WTC11 (cell line): ENCODE results near the gene TRIP12. TPM values are rescaled to one million over a fixed set of nuclear protein-coding genes. Genes with fewer than 3 reads are reported as not detected.

ENCODE experiments used
- ATAC-seq: fragments of 200-7000 bp; cut with Tn5 transposase; 2 replicates; pipeline ENCODE4 v1.10.0; 2021; ENCODE audit warnings: mild to moderate bottlenecking, moderate library complexity
- CTCF ChIA-PET: fragments of 300-600 bp; sonication (Branson Sonifier 250); formaldehyde crosslinking; loops from one replicate; lab custom pipeline; 2021; ENCODE audit warnings: antibody characterized with exemption; lab: Charles Lee
- POLR2A ChIA-PET: fragments of 350-600 bp; sonication (Branson Sonifier 250); formaldehyde crosslinking; loops from one replicate; lab custom pipeline; 2021; ENCODE audit warnings: antibody characterized with exemption; lab: Charles Lee
- DNase-seq: peaks from one replicate; pipeline ENCODE4 v3.0.0; 2021; ENCODE audit warnings: low spot score
- H3K27ac Mint-ChIP-seq: 2 replicates; pipeline ENCODE4 v1.8.0; 2021; ENCODE audit warnings: mixed read lengths
- H3K27me3 Mint-ChIP-seq: 2 replicates; pipeline ENCODE4 v1.8.0; 2021; ENCODE audit warnings: low read depth, mild to moderate bottlenecking, moderate library complexity, mixed read lengths
- H3K36me3 Mint-ChIP-seq: 2 replicates; pipeline ENCODE4 v1.8.0; 2021; ENCODE audit warnings: mixed read lengths
- H3K4me1 Mint-ChIP-seq: 2 replicates; pipeline ENCODE4 v1.8.0; 2022; ENCODE audit warnings: mixed read lengths
- H3K4me3 Mint-ChIP-seq: 2 replicates; pipeline ENCODE4 v1.8.0; 2021; ENCODE audit warnings: mild to moderate bottlenecking, moderate library complexity, mixed read lengths
- H3K9me3 Mint-ChIP-seq: 2 replicates; pipeline ENCODE4 v1.8.0; 2021; ENCODE audit warnings: mixed read lengths
- AR ChIP-seq: fragments of 250-450 bp; sonication (Bioruptor Pico); IDR thresholded peaks from 2 replicates; pipeline ENCODE4 v1.9.0; 2021; ENCODE audit warnings: mild to moderate bottlenecking
- CREB1 ChIP-seq: sonication (generic); formaldehyde crosslinking; IDR thresholded peaks from 2 replicates; pipeline ENCODE4 v1.8.0; 2023; ENCODE audit warnings: mild to moderate bottlenecking, missing genetic modification reagents
- CREM ChIP-seq: sonication (generic); formaldehyde crosslinking; IDR thresholded peaks from 2 replicates; pipeline ENCODE4 v1.8.1; 2022; ENCODE audit warnings: mild to moderate bottlenecking, missing genetic modification reagents, moderate library complexity
- E2F5 ChIP-seq: sonication (generic); formaldehyde crosslinking; IDR thresholded peaks from 2 replicates; pipeline ENCODE4 v1.8.1; 2022; ENCODE audit warnings: mild to moderate bottlenecking, moderate library complexity, missing genetic modification reagents
- ELF4 ChIP-seq: sonication (generic); formaldehyde crosslinking; IDR thresholded peaks from 2 replicates; pipeline ENCODE4 v1.8.1; 2022; ENCODE audit warnings: low read depth, mild to moderate bottlenecking, moderate library complexity, missing genetic modification reagents
- FOXJ3 ChIP-seq: sonication (generic); formaldehyde crosslinking; IDR thresholded peaks from 2 replicates; pipeline ENCODE4 v1.9.0; 2021; ENCODE audit warnings: missing genetic modification reagents, mild to moderate bottlenecking, borderline replicate concordance
- GTF2I ChIP-seq: fragments of 250-450 bp; sonication (Bioruptor Pico); conservative IDR thresholded peaks from 2 replicates; pipeline ENCODE4 v1.4.0; 2021; ENCODE audit warnings: mild to moderate bottlenecking
- HMGA2 ChIP-seq: fragments of 250-450 bp; sonication (Bioruptor Pico); IDR thresholded peaks from 2 replicates; pipeline ENCODE4 v1.4.0; 2021; ENCODE audit warnings: mild to moderate bottlenecking, moderate library complexity
- MYBL2 ChIP-seq: sonication (generic); formaldehyde crosslinking; IDR thresholded peaks from 2 replicates; pipeline ENCODE4 v1.8.1; 2023; ENCODE audit warnings: mild to moderate bottlenecking, moderate library complexity, missing genetic modification reagents
- NR3C1 ChIP-seq: sonication (generic); formaldehyde crosslinking; conservative IDR thresholded peaks from 2 replicates; pipeline ENCODE4 v1.8.1; 2023; ENCODE audit warnings: low read depth, mild to moderate bottlenecking, missing genetic modification reagents
- OVOL2 ChIP-seq: fragments of 250-450 bp; sonication (Bioruptor Pico); IDR thresholded peaks from 2 replicates; pipeline ENCODE4 v1.9.0; 2021; ENCODE audit warnings: mild to moderate bottlenecking, borderline replicate concordance
- SP1 ChIP-seq: sonication (generic); formaldehyde crosslinking; conservative IDR thresholded peaks from 2 replicates; pipeline ENCODE4 v1.8.1; 2022; ENCODE audit warnings: missing genetic modification reagents
- TP53 ChIP-seq: sonication (generic); formaldehyde crosslinking; IDR thresholded peaks from 2 replicates; pipeline ENCODE4 v1.8.1; 2023; ENCODE audit warnings: mild to moderate bottlenecking, missing genetic modification reagents
- ZNF121 ChIP-seq: sonication (generic); formaldehyde crosslinking; IDR thresholded peaks from 2 replicates; pipeline ENCODE4 v1.8.0; 2023; ENCODE audit warnings: missing genetic modification reagents
- ZNF138 ChIP-seq: sonication (generic); formaldehyde crosslinking; conservative IDR thresholded peaks from 2 replicates; pipeline ENCODE4 v1.8.1; 2022; ENCODE audit warnings: mild to moderate bottlenecking, moderate library complexity, missing genetic modification reagents
- ZNF219 ChIP-seq: sonication (generic); formaldehyde crosslinking; IDR thresholded peaks from 2 replicates; pipeline ENCODE4 v1.8.0; 2023; ENCODE audit warnings: missing genetic modification reagents, mild to moderate bottlenecking, borderline replicate concordance
- ZNF232 ChIP-seq: sonication (generic); formaldehyde crosslinking; IDR thresholded peaks from 2 replicates; pipeline ENCODE4 v1.8.0; 2022; ENCODE audit warnings: mild to moderate bottlenecking, missing genetic modification reagents
- ZSCAN18 ChIP-seq: fragments of 250-450 bp; sonication (Bioruptor Pico); IDR thresholded peaks from 2 replicates; pipeline ENCODE4 v2.1.2; 2022; ENCODE audit warnings: mild to moderate bottlenecking, moderate library complexity
- total RNA-seq: library from RNA; stranded (reverse); gene quantifications from 3 replicates; pipeline ENCODE4 v1.2.3, GENCODE V29; 2021
- TF ChIP-seq, protein P1 (sequence below): sonication (generic); formaldehyde crosslinking; IDR thresholded peaks from 2 replicates; pipeline ENCODE4 v1.8.0; 2022; ENCODE audit warnings: mild to moderate bottlenecking, missing genetic modification reagents
- TF ChIP-seq, protein P2 (sequence below): sonication (generic); formaldehyde crosslinking; IDR thresholded peaks from 2 replicates; pipeline ENCODE4 v1.8.1; 2022; ENCODE audit warnings: missing genetic modification reagents, borderline replicate concordance
- TF ChIP-seq, protein P3 (sequence below): sonication (generic); formaldehyde crosslinking; conservative IDR thresholded peaks from 2 replicates; pipeline ENCODE4 v1.8.1; 2023; ENCODE audit warnings: mild to moderate bottlenecking, low read depth, missing genetic modification reagents, moderate library complexity
- TF ChIP-seq, protein P4 (sequence below): fragments of 250-450 bp; sonication (Bioruptor Pico); IDR thresholded peaks from 2 replicates; pipeline ENCODE4 v1.9.0; 2021; ENCODE audit warnings: mild to moderate bottlenecking
- TF ChIP-seq, protein P5 (sequence below): sonication (generic); formaldehyde crosslinking; IDR thresholded peaks from 2 replicates; pipeline ENCODE4 v1.8.1; 2023; ENCODE audit warnings: mild to moderate bottlenecking, moderate library complexity, missing genetic modification reagents

Gene TRIP12
- total RNA-seq, 1 experiment from 2014 or later, result 149 TPM

DNA sequence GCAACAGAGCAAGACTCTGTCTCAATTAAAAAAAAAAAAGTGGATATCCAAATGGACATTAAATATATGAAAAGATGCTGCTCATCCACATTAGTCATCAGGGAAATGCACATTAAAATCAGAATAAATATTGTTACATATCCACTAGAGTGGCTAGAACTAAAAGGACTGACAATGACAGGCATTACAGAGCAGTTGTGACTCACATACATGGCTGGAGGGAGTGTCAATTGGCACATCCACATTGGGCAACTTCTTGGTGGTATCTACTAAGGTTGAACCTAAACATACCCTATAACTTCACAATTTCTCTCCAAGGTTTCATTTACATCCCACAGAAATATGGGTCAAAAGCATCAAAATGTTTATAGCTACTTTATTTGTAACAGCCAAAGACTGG, 193.4 kb downstream of the TRIP12 start:
- no peak overlapping the region for H3K4me3 Mint-ChIP-seq
- H3K36me3 Mint-ChIP-seq, result no peaks in the 10 kb centered on the region
- no peak for DNase-seq
- no peak for TF ChIP-seq OVOL2
- TF ChIP-seq, protein P1, sequence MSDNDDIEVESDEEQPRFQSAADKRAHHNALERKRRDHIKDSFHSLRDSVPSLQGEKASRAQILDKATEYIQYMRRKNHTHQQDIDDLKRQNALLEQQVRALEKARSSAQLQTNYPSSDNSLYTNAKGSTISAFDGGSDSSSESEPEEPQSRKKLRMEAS (CRISPR knock-in tag), result no peak
- TF ChIP-seq, protein P2, sequence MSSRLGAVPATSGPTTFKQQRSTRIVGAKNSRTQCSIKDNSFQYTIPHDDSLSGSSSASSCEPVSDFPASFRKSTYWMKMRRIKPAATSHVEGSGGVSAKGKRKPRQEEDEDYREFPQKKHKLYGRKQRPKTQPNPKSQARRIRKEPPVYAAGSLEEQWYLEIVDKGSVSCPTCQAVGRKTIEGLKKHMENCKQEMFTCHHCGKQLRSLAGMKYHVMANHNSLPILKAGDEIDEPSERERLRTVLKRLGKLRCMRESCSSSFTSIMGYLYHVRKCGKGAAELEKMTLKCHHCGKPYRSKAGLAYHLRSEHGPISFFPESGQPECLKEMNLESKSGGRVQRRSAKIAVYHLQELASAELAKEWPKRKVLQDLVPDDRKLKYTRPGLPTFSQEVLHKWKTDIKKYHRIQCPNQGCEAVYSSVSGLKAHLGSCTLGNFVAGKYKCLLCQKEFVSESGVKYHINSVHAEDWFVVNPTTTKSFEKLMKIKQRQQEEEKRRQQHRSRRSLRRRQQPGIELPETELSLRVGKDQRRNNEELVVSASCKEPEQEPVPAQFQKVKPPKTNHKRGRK (CRISPR knock-in tag), result no peak
- no peak for TF ChIP-seq TP53 (CRISPR knock-in tag)
- no peak for TF ChIP-seq SP1 (CRISPR knock-in tag)
- TF ChIP-seq GTF2I (CRISPR knock-in tag), result no peak
- TF ChIP-seq ZNF219 (CRISPR knock-in tag), result no peak
- TF ChIP-seq NR3C1 (CRISPR knock-in tag), result no peak
- TF ChIP-seq, protein P3, sequence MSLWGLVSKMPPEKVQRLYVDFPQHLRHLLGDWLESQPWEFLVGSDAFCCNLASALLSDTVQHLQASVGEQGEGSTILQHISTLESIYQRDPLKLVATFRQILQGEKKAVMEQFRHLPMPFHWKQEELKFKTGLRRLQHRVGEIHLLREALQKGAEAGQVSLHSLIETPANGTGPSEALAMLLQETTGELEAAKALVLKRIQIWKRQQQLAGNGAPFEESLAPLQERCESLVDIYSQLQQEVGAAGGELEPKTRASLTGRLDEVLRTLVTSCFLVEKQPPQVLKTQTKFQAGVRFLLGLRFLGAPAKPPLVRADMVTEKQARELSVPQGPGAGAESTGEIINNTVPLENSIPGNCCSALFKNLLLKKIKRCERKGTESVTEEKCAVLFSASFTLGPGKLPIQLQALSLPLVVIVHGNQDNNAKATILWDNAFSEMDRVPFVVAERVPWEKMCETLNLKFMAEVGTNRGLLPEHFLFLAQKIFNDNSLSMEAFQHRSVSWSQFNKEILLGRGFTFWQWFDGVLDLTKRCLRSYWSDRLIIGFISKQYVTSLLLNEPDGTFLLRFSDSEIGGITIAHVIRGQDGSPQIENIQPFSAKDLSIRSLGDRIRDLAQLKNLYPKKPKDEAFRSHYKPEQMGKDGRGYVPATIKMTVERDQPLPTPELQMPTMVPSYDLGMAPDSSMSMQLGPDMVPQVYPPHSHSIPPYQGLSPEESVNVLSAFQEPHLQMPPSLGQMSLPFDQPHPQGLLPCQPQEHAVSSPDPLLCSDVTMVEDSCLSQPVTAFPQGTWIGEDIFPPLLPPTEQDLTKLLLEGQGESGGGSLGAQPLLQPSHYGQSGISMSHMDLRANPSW (CRISPR knock-in tag), result no peak
- no peak for TF ChIP-seq ELF4 (CRISPR knock-in tag)
- TF ChIP-seq ZNF232 (CRISPR knock-in tag), result no peak
- no peak for TF ChIP-seq FOXJ3 (CRISPR knock-in tag)
- no peak overlapping the region for H3K27ac Mint-ChIP-seq
- peaks cover 13% of the 10 kb centered on the region for H3K4me1 Mint-ChIP-seq
- no peaks in the 10 kb centered on the region for H3K9me3 Mint-ChIP-seq
- no peaks in the 10 kb centered on the region; the same call in 1 of the 2 replicates for H3K27me3 Mint-ChIP-seq
- POLR2A ChIA-PET, result no interaction called here
- no peak for ATAC-seq
- CTCF ChIA-PET, result no interaction called here

DNA sequence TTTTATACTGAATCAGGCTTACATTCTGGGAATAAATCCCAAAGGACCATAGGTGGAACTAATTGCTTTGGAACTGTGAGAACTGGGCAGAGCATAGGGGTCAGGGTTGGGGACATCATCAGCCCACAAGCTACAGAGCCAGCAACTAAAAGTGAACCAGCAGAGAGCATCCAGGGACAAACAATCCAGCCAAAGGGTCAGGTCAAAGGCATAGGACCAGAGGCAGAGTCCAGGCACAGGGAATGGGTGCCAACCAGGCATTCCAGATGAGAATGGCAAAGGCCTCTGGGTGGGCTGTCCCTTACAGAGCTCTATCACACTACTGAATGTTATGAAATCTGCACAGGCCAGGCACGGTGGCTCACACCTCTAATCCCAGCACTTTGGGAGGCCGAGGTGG, 195.2 kb downstream of the TRIP12 start:
- no peaks in the 10 kb centered on the region; the same call in 1 of the 2 replicates for H3K27me3 Mint-ChIP-seq
- ATAC-seq (no peak), DNase-seq (no peak)
- no peak overlapping the region for H3K4me3 Mint-ChIP-seq
- H3K36me3 Mint-ChIP-seq, result no peaks in the 10 kb centered on the region
- H3K27ac Mint-ChIP-seq, result no peak overlapping the region
- ChIA-PET CTCF (interaction anchor here (0.9 kb wide), 1 partner anchor 54 kb away, joined by 4 read pairs; no protein-coding TSS in a partner anchor), POLR2A (no interaction called here)
- H3K4me1 Mint-ChIP-seq, result 0 out of 2 replicates have a peak, but pooled peaks cover 3% of the 10 kb centered on the region
- no peaks in the 10 kb centered on the region for H3K9me3 Mint-ChIP-seq
- no peak for TF ChIP-seq MYBL2 (CRISPR knock-in tag)
- TF ChIP-seq, protein P4, sequence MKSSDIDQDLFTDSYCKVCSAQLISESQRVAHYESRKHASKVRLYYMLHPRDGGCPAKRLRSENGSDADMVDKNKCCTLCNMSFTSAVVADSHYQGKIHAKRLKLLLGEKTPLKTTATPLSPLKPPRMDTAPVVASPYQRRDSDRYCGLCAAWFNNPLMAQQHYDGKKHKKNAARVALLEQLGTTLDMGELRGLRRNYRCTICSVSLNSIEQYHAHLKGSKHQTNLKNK (CRISPR knock-in tag), result no peak
- TF ChIP-seq AR (CRISPR knock-in tag), result no peak
- no peak for TF ChIP-seq ZSCAN18 (CRISPR knock-in tag)
- no peak for TF ChIP-seq E2F5 (CRISPR knock-in tag)
- TF ChIP-seq, protein P5, sequence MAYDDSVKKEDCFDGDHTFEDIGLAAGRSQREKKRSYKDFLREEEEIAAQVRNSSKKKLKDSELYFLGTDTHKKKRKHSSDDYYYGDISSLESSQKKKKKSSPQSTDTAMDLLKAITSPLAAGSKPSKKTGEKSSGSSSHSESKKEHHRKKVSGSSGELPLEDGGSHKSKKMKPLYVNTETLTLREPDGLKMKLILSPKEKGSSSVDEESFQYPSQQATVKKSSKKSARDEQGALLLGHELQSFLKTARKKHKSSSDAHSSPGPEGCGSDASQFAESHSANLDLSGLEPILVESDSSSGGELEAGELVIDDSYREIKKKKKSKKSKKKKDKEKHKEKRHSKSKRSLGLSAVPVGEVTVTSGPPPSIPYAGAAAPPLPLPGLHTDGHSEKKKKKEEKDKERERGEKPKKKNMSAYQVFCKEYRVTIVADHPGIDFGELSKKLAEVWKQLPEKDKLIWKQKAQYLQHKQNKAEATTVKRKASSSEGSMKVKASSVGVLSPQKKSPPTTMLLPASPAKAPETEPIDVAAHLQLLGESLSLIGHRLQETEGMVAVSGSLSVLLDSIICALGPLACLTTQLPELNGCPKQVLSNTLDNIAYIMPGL (CRISPR knock-in tag), result no peak
- no peak for TF ChIP-seq OVOL2
- no peak for TF ChIP-seq ZNF138 (CRISPR knock-in tag)
- TF ChIP-seq ZNF121 (CRISPR knock-in tag), result no peak
- no peak for TF ChIP-seq CREM (CRISPR knock-in tag)
- no peak for TF ChIP-seq HMGA2 (CRISPR knock-in tag)
- no peak for TF ChIP-seq CREB1 (CRISPR knock-in tag)
